OCI-LY7 (cell line): Measurements from ENCODE around the gene ARTN. TPM values are rescaled to one million over a fixed set of nuclear protein-coding genes. Genes with fewer than 3 reads are reported as not detected.
A peak's percentile ranks its signal among the peaks of the same experiment; 100 is the strongest.

Experiments used
- BruUV-seq: library from RNA; stranded (reverse); fragments of 400-500 nt; replicated peaks from 2 replicates; lab custom pipeline; 2021; lab: Mats Ljungman, UMichigan
- CTCF ChIA-PET: fragments of 300-600 bp; sonication (Branson Sonifier 250); formaldehyde crosslinking; loops from one replicate; lab custom pipeline; 2022; ENCODE audit warnings: antibody characterized with exemption; ENCODE audit not compliant: unreplicated experiment; lab: Charles Lee
- POLR2A ChIA-PET: fragments of 300-600 bp; sonication (Branson Sonifier 250); formaldehyde crosslinking; loops from one replicate; lab custom pipeline; 2022; ENCODE audit warnings: antibody characterized with exemption; lab: Charles Lee
- DNase-seq: peaks from one replicate; pipeline ENCODE4 v3.0.0-alpha.2; 2015; ENCODE audit warnings: low spot score
- H2AFZ ChIP-seq: fragments of 200-600 bp; sonication (generic), shearing (Covaris generic); 2 replicates; pipeline ENCODE4 v1.6.1; 2014; ENCODE audit warnings: mild to moderate bottlenecking, antibody characterized with exemption, low read length, moderate library complexity
- H3K27ac ChIP-seq: fragments of 200-600 bp; sonication (generic); 2 replicates; pipeline ENCODE4 v1.5.1; 2014; ENCODE audit warnings: mixed run types, low read depth, mild to moderate bottlenecking, moderate library complexity, low read length, inconsistent platforms; ENCODE audit not compliant: poor library complexity, severe bottlenecking
- H3K36me3 ChIP-seq: fragments of 200-600 bp; sonication (generic); 2 replicates; pipeline ENCODE4 v1.6.1; 2014; ENCODE audit warnings: mild to moderate bottlenecking, antibody characterized with exemption, low read length, moderate library complexity, mixed read lengths; ENCODE audit not compliant: insufficient read depth
- H3K4me1 ChIP-seq: fragments of 200-600 bp; sonication (generic); 2 replicates; pipeline ENCODE4 v1.5.1; 2014; ENCODE audit warnings: mild to moderate bottlenecking, low read length; ENCODE audit not compliant: insufficient read depth, poor library complexity, severe bottlenecking
- H3K4me2 ChIP-seq: fragments of 200-600 bp; sonication (generic); 2 replicates; pipeline ENCODE4 v1.6.1; 2014; ENCODE audit warnings: mild to moderate bottlenecking, low read length
- H3K4me3 ChIP-seq: fragments of 200-600 bp; sonication (generic); 2 replicates; pipeline ENCODE4 v1.5.1; 2014; ENCODE audit warnings: mild to moderate bottlenecking, low read depth, low read length; ENCODE audit not compliant: poor library complexity, severe bottlenecking
- H3K79me2 ChIP-seq: fragments of 200-600 bp; sonication (generic); 2 replicates; pipeline ENCODE4 v1.6.1; 2016; ENCODE audit warnings: low read depth, mild to moderate bottlenecking, low read length, moderate library complexity, mixed read lengths; ENCODE audit not compliant: insufficient read depth
- H3K9me2 ChIP-seq: fragments of 200-600 bp; sonication (generic); 2 replicates; pipeline ENCODE4 v1.6.1; 2016; ENCODE audit warnings: mild to moderate bottlenecking, low read length, mixed read lengths; ENCODE audit not compliant: insufficient read depth
- H3K9me3 ChIP-seq: fragments of 200-600 bp; sonication (generic); 2 replicates; pipeline ENCODE4 v1.6.1; 2014; ENCODE audit warnings: mild to moderate bottlenecking, mixed run types, low read length, mixed read lengths
- H4K20me1 ChIP-seq: fragments of 200-600 bp; sonication (generic); 2 replicates; pipeline ENCODE4 v1.6.1; 2014; ENCODE audit warnings: mild to moderate bottlenecking, antibody characterized with exemption, low read length, moderate library complexity, mixed read lengths; ENCODE audit not compliant: insufficient read depth
- CTCF ChIP-seq: fragments of 200-600 bp; sonication (generic); conservative IDR thresholded peaks from 2 replicates; pipeline ENCODE4 v1.5.1; 2014; ENCODE audit warnings: mild to moderate bottlenecking, antibody characterized with exemption, low read length, moderate library complexity, mixed read lengths
- EZH2phosphoT487 ChIP-seq: fragments of 200-600 bp; sonication (generic); IDR thresholded peaks from 2 replicates; pipeline ENCODE4 v1.6.1; 2018; ENCODE audit warnings: low read depth, borderline replicate concordance, mild to moderate bottlenecking, mixed run types, antibody characterized with exemption, low read length, moderate library complexity, mixed read lengths
- intact Hi-C: fragments of 100-400 bp; cut with micrococcal nuclease; formaldehyde crosslinking; loops from one replicate; pipeline ENCODE4 v1.10.0; 2022; ENCODE audit not compliant: unreplicated experiment
- total RNA-seq, 2 experiments: library from RNA; depleted of rRNA in 1 of 2; stranded (reverse); fragments of >200 nt in 1 of 2; shearing (Covaris generic) in 1 of 2; gene quantifications; 2 replicates each; pipeline ENCODE4 v1.2.3, GENCODE V29; 2014 to 2022

The ARTN gene
- total RNA-seq, 2 experiments from 2014 or later = 0.44 to 1.2 TPM

DNA sequence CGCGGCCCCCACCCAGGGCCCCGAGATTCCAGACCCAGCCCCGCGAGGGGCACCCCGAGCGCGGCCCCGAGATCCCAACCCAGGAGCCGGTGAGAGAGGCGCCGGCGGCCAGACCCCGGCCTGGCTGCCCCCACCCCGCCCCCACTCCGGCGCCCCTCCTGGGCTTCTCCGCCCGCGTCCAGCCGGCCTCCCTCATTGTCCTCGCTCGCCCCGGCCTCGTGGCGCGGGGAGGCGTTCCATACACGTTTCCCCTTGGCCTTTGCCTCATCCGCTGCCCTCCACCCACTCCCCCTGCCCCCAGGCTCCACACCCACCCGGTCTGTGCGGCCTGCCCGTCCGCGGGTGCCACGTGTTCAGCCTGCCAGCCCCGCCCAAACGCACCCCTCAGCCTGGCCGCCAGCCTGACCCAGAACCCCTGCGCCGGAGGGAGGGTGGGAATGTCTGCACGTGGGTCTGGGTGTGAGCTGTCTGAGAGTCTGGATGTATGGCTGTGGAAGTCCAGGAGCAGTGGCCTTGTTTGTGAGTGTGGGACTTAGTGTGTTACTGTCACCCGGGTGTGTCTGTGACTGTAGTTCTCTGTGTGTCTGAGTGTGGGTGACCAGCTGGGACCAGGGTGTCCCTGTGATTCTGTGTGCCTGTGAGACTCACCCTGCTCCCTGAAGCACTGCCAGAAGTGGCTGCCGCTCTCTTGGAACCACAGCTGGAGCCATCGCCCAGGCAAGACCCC, 46.1 kb downstream of the ARTN start:
- ChIA-PET CTCF (no interaction called here), POLR2A (no interaction called here)
- Histone ChIP-seq H3K4me3 (no peak overlapping the region), H3K27ac (no peak overlapping the region), H3K9me3 (no peaks in the 10 kb centered on the region), H3K36me3 (peaks cover 30% of the 10 kb centered on the region), H3K79me2 (no peaks in the 10 kb centered on the region; the same call in 1 of the 2 replicates), H3K4me2 (peak overlapping the region; percentile 34; the same call in 1 of the 2 replicates), H3K9me2 (no peaks in the 10 kb centered on the region), H4K20me1 (0 out of 2 replicates have a peak, but pooled peaks cover 9% of the 10 kb centered on the region), H2AFZ (no peak overlapping the region), H3K4me1 (peaks cover 9% of the 10 kb centered on the region)
- DNase-seq = no peak
- TF ChIP-seq EZH2phosphoT487 = no peak
- no peak for TF ChIP-seq CTCF
- BruUV-seq = no TSS peak
- intact Hi-C loops = no loop called here

- Histone ChIP-seq H3K36me3 (peaks cover 30% of the 10 kb centered on the region), H3K9me2 (no peaks in the 10 kb centered on the region), H3K4me2 (no peak overlapping the region), H3K79me2 (no peaks in the 10 kb centered on the region; the same call in 1 of the 2 replicates), H3K9me3 (no peaks in the 10 kb centered on the region), H3K4me1 (peaks cover 9% of the 10 kb centered on the region), H3K27ac (no peak overlapping the region), H4K20me1 (0 out of 2 replicates have a peak, but pooled peaks cover 9% of the 10 kb centered on the region), H3K4me3 (no peak overlapping the region), H2AFZ (no peak overlapping the region)
- intact Hi-C loops = no loop called here
- POLR2A ChIA-PET = no interaction called here
- BruUV-seq = no TSS peak
- DNase-seq = no peak
- CTCF ChIA-PET = no interaction called here
- TF ChIP-seq CTCF = no peak
- no peak for TF ChIP-seq EZH2phosphoT487
These were observed 46.9 kb downstream of the ARTN start for GRCh38 chr1:43980255-43981134.
